CD14-positive monocyte (primary cell): ENCODE measurements around the gene CABLES2. TPM values are rescaled to one million over a fixed set of nuclear protein-coding genes. Genes with fewer than 3 reads are reported as not detected.

ENCODE experiments used
- DNase-seq, 3 donors: peaks; one replicate each; pipeline ENCODE4 v3.0.0-alpha.2; 2011 to 2022
- H2AFZ ChIP-seq: 2 replicates; pipeline ENCODE4 v1.6.0; 2012; ENCODE audit warnings: mild to moderate bottlenecking, low read depth, low read length, inconsistent platforms; ENCODE audit not compliant: insufficient read depth, poor library complexity, severe bottlenecking
- H3K27ac ChIP-seq, 2 donors: 1 replicate in 1 of 2; 2 replicates in 1 of 2; pipeline ENCODE4 v1.5.1; 2012 to 2013; ENCODE audit warnings: low read length in 2 of 2, control low read depth in 1 of 2, inconsistent platforms in 1 of 2, low read depth in 1 of 2, mild to moderate bottlenecking in 1 of 2
- H3K27me3 ChIP-seq, 2 donors: one replicate each; pipeline versions ENCODE4 v1.6.0 to v1.6.1; 2011 to 2013; ENCODE audit warnings: low read length in 2 of 2; ENCODE audit not compliant: control insufficient read depth in 2 of 2, insufficient read depth in 2 of 2
- H3K36me3 ChIP-seq, 2 donors: replicated peaks in 1 of 2; 1 replicate in 1 of 2; 2 replicates in 1 of 2; pipeline versions ENCODE4 v1.5.1 to v1.6.1; 2012 to 2013; ENCODE audit warnings: low read length in 2 of 2, control low read depth in 1 of 2, inconsistent platforms in 1 of 2, mild to moderate bottlenecking in 1 of 2; ENCODE audit not compliant: insufficient read depth in 2 of 2, control insufficient read depth in 1 of 2
- H3K4me1 ChIP-seq, 2 donors: 1 replicate in 1 of 2; 2 replicates in 1 of 2; pipeline versions ENCODE4 v1.5.1 to v1.6.1; 2012 to 2013; ENCODE audit warnings: low read length in 2 of 2, control low read depth in 1 of 2, inconsistent platforms in 1 of 2, mild to moderate bottlenecking in 1 of 2, moderate library complexity in 1 of 2; ENCODE audit not compliant: insufficient read depth in 2 of 2, control insufficient read depth in 1 of 2
- H3K4me2 ChIP-seq: replicated peaks from 2 replicates; pipeline ENCODE3; 2012; ENCODE audit warnings: low read length, moderate library complexity, mild to moderate bottlenecking; ENCODE audit not compliant: poor library complexity, severe bottlenecking; ENCODE audit errors: extremely low read depth
- H3K4me3 ChIP-seq, 3 experiments: fragments of 200-600 bp in 1 of 3; sonication (generic) in 1 of 3; replicated peaks in 1 of 3; 1 replicate in 2 of 3; 2 replicates in 1 of 3; pipeline ENCODE4 v1.5.1; 2011 to 2013; ENCODE audit warnings: low read length in 3 of 3, mild to moderate bottlenecking in 3 of 3, control low read depth in 2 of 3, low read depth in 2 of 3, inconsistent platforms in 1 of 3, moderate library complexity in 1 of 3
- H3K79me2 ChIP-seq: 2 replicates; pipeline ENCODE4 v1.6.0; 2012; ENCODE audit warnings: mild to moderate bottlenecking, control low read depth, inconsistent platforms, low read length, moderate library complexity; ENCODE audit not compliant: insufficient read depth
- H3K9ac ChIP-seq: 2 replicates; pipeline ENCODE4 v1.6.0; 2017; ENCODE audit warnings: low read length, mild to moderate bottlenecking; ENCODE audit not compliant: insufficient read depth, poor library complexity, severe bottlenecking
- H3K9me3 ChIP-seq, 2 donors: replicated peaks in 1 of 2; 1 replicate in 1 of 2; 2 replicates in 1 of 2; pipeline versions ENCODE4 v1.5.1 to v1.6.1; 2012 to 2013; ENCODE audit warnings: low read length in 2 of 2, control low read depth in 1 of 2; ENCODE audit not compliant: control insufficient read depth in 1 of 2, insufficient read depth in 1 of 2
- H4K20me1 ChIP-seq: 2 replicates; pipeline ENCODE4 v1.6.0; 2012; ENCODE audit warnings: mild to moderate bottlenecking, low read length, control low read depth, moderate library complexity; ENCODE audit not compliant: insufficient read depth
- H3K27ac Mint-ChIP-seq, 7 donors: one replicate each; pipeline ENCODE4 v1.8.0; 2020; ENCODE audit warnings: mild to moderate bottlenecking in 7 of 7, mixed read lengths in 7 of 7, moderate library complexity in 6 of 7, inconsistent platforms in 2 of 7
- H3K27me3 Mint-ChIP-seq, 3 donors: one replicate each; pipeline ENCODE4 v1.8.0; 2021 to 2022; ENCODE audit warnings: low read depth in 3 of 3, mild to moderate bottlenecking in 3 of 3, mixed read lengths in 3 of 3, moderate library complexity in 3 of 3, inconsistent platforms in 1 of 3
- H3K36me3 Mint-ChIP-seq, 2 donors: one replicate each; pipeline ENCODE4 v1.8.0; 2020; ENCODE audit warnings: mixed read lengths in 2 of 2, inconsistent platforms in 1 of 2, mild to moderate bottlenecking in 1 of 2
- H3K4me1 Mint-ChIP-seq: one replicate; pipeline ENCODE4 v1.8.0; 2020; ENCODE audit warnings: mild to moderate bottlenecking, mixed read lengths
- H3K4me3 Mint-ChIP-seq, 2 donors: one replicate each; pipeline ENCODE4 v1.8.0; 2020; ENCODE audit warnings: mild to moderate bottlenecking in 2 of 2, mixed read lengths in 2 of 2, moderate library complexity in 1 of 2
- H3K9me3 Mint-ChIP-seq, 7 donors: one replicate each; pipeline ENCODE4 v1.8.0; 2020 to 2022; ENCODE audit warnings: mixed read lengths in 7 of 7, mild to moderate bottlenecking in 6 of 7, moderate library complexity in 6 of 7, inconsistent platforms in 2 of 7
- WGBS: methylation state at CpG from one replicate; pipeline ENCODE4 v1.1.5; 2013; ENCODE audit warnings: missing lambda C conversion rate; ENCODE audit not compliant: insufficient coverage; 5-methylcytosine and 5-hydroxymethylcytosine counted together
- intact Hi-C, 2 donors: fragments of 100-400 bp; cut with micrococcal nuclease; formaldehyde crosslinking; loops; one replicate each; pipeline versions ENCODE4 v1.15.0 to v1.15.1; 2023
- polyA plus RNA-seq, 3 donors: library from polyadenylated mRNA; depleted of rRNA in 1 of 3; unstranded in 2 of 3; stranded (reverse) in 1 of 3; fragments of 300-500 nt in 2 of 3; fragments of >200 nt in 1 of 3; fragmentation: Illumina TruSeq in 2 of 3; gene quantifications; 1 replicate in 2 of 3; 2 replicates in 1 of 3; pipeline ENCODE4 v1.2.3, GENCODE V29; 2012 to 2021
- TF ChIP-seq, protein P1 (sequence below): fragments of 200-600 bp; IDR thresholded peaks from one replicate; pipeline ENCODE4 v1.8.0; 2022; ENCODE audit warnings: antibody characterized with exemption, mild to moderate bottlenecking

CABLES2 gene
- polyA plus RNA-seq, 3 donors = 0.60 to 4.0 (median 0.61) TPM

DNA sequence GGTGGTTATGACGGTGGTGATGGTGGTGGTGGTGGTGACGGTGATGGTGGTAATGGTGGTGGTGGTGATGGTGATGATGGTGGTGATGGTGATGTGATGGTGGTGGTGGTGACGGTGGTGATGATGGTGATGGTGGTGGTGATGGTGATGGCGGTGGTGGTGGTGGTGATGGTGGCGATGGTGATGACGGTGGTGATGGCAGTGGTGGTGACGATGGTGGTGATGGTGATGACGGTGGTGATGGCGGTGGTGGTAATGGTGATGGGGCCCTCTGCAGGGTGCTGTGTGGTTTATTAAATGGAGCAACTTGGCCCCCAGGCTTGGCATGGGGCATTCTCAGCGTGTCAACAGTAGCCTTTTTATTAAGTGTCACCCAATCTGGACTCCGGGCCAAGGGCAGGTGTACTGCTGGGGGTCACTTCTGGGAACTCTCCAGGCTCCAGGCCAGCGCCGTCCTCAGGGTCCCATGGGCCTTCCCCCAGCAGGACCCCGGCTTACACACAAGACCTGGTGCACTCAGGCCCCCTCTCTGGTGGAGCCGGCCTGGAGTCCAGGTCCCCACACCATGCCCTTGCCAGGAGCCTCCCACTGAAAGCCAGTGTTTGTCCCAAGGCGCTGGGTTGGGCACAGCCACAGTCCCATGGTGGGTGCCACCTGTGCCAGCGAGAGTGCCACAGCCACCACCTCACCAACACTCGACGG, 8.8 kb downstream of the CABLES2 start:
- Mint-ChIP-seq H3K4me1 (no peaks in the 10 kb centered on the region), H3K9me3 (peaks cover 0 to 7% (median 0%) of the 10 kb centered on the region in 7 donors), H3K4me3 (no peak overlapping the region), H3K27ac (no peak overlapping the region), H3K27me3 (peaks cover 0 to 2% (median 0%) of the 10 kb centered on the region in 3 donors), H3K36me3 (peaks cover 17 to 44% of the 10 kb centered on the region in 2 donors)
- Histone ChIP-seq H3K4me3 (no peak overlapping the region), H2AFZ (no peak overlapping the region), H3K9me3 (no peaks in the 10 kb centered on the region), H3K36me3 (peaks cover 5 to 22% of the 10 kb centered on the region in 2 donors), H3K27me3 (no peaks in the 10 kb centered on the region), H3K79me2 (no peaks in the 10 kb centered on the region), H3K4me2 (no peak overlapping the region), H3K27ac (no peak overlapping the region), H3K9ac (no peak overlapping the region), H3K4me1 (no peaks in the 10 kb centered on the region), H4K20me1 (peaks cover 2% of the 10 kb centered on the region)
- WGBS = 96% methylated on average over 17 of the region's 19 CpGs
- intact Hi-C loops = no loop called here
- TF ChIP-seq, protein P1, sequence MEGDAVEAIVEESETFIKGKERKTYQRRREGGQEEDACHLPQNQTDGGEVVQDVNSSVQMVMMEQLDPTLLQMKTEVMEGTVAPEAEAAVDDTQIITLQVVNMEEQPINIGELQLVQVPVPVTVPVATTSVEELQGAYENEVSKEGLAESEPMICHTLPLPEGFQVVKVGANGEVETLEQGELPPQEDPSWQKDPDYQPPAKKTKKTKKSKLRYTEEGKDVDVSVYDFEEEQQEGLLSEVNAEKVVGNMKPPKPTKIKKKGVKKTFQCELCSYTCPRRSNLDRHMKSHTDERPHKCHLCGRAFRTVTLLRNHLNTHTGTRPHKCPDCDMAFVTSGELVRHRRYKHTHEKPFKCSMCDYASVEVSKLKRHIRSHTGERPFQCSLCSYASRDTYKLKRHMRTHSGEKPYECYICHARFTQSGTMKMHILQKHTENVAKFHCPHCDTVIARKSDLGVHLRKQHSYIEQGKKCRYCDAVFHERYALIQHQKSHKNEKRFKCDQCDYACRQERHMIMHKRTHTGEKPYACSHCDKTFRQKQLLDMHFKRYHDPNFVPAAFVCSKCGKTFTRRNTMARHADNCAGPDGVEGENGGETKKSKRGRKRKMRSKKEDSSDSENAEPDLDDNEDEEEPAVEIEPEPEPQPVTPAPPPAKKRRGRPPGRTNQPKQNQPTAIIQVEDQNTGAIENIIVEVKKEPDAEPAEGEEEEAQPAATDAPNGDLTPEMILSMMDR = no peak
- no peak for DNase-seq

DNA sequence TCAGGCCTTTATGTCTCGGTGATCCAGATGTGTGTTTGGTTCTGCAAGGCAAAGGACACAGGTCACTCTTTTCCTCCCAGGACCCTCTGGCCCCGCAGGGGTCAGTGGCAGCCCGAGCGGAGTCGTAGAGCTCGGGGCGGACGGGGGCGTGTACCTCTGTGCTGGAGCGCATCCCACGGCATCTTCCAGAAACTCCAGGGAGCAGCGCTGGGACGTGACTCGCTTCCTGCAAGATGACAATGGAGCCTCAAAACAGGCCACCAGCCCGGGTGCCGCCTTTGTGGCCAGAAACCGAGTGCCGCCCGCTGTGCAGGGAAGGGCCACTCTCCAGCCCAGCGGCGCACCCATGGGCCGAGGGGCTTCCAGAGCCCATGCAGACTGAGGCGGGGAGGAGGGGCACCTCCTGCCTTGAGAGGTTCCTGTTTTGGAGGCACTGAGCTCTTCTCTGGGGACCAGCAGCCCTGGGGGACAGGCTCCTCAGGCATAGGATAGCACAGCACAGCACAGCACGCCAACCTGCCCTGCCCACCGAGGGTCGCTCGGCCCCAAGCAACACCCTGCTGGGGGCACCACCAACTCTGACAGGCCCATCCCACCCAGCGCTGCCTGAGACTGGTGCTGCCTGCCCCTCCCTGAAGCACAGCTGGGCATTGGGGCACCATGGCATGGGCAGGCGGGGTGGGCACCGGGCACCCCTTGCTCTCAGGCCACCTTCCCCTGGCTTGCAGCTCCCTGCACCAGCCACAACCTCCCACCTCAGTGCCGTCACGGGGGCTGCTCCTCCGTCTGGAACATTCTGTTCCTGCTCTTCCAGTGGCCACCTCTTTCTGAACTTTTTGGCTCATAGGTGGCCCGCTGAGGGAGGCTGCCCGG, 10.5 kb downstream of the CABLES2 start:
- H3K36me3 ChIP-seq = peaks cover 10 to 32% of the 10 kb centered on the region in 2 donors
- TF ChIP-seq, protein P1 = no peak
- H3K27ac Mint-ChIP-seq = peak overlapping the region in 1 of 7 donors; percentile 30
- H3K4me1 ChIP-seq = no peaks in the 10 kb centered on the region
- no peaks in the 10 kb centered on the region for H3K9me3 ChIP-seq
- WGBS = 94% methylated on average over 33 of the region's 35 CpGs
- peaks cover 4% of the 10 kb centered on the region for H4K20me1 ChIP-seq
- no peak overlapping the region for H3K4me3 Mint-ChIP-seq
- H3K79me2 ChIP-seq = no peaks in the 10 kb centered on the region
- peaks cover 0 to 2% (median 0%) of the 10 kb centered on the region in 3 donors for H3K27me3 Mint-ChIP-seq
- no peak overlapping the region for H3K4me2 ChIP-seq
- H3K36me3 Mint-ChIP-seq = peaks cover 18 to 54% of the 10 kb centered on the region in 2 donors
- DNase-seq = no peak
- peaks cover 0 to 7% (median 0%) of the 10 kb centered on the region in 7 donors for H3K9me3 Mint-ChIP-seq
- no peak overlapping the region for H3K9ac ChIP-seq
- H3K27me3 ChIP-seq = no peaks in the 10 kb centered on the region
- no peaks in the 10 kb centered on the region for H3K4me1 Mint-ChIP-seq
- intact Hi-C loops = no loop called here
- H3K27ac ChIP-seq = no peak overlapping the region
- no peak overlapping the region for H2AFZ ChIP-seq
- no peak overlapping the region for H3K4me3 ChIP-seq
